HS-27A (cell line): ENCODE results near the gene MYCL.
"Not testable (repeated sequence)": the region's sequence is repeated elsewhere in the genome, so short reads cannot be mapped to it uniquely, and the experiment has no call there.

Experiments
- DNase-seq: peaks from one replicate; pipeline ENCODE4 v3.0.0-alpha.2; 2012; ENCODE audit warnings: low read depth, missing footprints

Gene MYCL

DNA sequence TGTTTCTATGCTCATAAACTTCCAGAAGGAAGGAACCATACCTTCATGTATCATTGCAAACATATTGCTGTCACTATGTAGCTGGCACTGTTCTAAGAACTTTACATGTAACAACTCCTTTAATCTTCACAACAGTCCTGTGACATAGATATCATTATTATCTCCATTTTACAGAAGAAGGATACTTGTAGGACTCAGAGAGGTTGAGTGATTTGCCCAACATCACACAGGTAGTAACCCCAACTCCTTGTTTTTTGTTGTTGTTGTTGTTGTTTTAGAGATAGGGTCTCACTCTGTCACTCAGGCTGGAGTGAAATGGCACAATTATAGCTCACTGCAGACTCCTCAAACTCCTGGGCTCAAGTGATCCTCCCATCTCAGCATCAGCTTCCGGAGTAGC is 10.8 kb downstream of the MYCL start:
- DNase-seq = no peak

DNA sequence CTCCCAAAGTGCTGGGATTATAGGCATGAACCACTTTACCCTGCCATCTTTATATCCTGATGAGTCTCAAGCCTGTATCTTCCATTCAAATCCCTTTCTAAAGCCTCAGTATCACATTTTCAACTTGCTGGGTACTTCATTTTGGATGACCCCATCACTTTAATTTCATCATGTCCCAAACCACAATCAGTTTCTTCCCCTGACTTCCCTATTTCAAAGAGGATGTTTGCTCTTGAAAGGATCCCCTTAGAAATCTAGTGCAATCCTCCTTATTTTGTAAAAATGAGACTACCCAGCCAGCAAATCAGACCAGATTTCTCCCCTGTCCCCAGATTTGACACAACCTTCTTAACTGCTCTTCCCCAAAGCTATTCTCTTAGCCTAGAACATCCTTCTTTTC is 11.4 kb downstream of the MYCL start:
- DNase-seq = no peak

DNA sequence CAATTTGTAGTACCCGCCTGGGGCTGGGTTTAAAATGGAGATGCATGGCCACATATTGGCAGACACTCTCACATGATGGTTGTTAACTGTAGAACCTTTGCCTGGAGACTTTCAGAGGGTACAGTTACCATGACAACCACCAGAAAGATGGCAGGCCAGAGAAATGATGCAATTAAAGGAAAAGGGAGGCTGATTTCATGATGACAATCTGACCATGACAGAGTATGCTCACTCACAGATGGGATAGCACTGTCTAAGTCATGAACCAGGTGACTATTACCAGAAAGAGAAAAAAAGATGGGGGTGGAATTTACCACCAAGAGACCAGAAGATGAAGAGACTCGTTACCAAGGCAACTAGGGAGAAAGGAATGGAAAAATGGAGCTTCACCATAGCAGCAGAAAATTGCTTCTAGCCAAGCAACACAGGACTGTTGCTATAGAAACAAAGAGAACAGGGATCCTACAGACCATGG is 14.9 kb downstream of the MYCL start:
- DNase-seq = no peak

DNA sequence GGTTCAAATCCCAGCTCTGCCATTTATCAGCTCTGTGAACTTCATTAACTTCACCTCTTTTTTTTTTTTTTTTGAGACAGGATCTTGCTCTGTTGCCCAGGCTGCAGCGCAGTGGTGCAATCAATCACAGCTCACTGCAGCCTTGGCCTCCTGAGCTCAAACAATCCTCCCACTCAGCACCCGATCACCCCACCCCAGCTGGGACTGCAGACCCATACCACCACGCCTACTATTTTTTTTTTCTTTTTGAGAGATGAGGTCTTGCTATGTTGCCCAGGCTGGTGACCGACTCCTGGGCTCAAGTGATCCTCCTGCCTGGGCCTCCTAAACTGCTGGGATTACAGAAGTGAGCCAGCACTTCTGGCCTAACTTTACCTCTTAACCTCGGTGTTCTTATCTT is 16.2 kb downstream of the MYCL start:
- no peak for DNase-seq

DNA sequence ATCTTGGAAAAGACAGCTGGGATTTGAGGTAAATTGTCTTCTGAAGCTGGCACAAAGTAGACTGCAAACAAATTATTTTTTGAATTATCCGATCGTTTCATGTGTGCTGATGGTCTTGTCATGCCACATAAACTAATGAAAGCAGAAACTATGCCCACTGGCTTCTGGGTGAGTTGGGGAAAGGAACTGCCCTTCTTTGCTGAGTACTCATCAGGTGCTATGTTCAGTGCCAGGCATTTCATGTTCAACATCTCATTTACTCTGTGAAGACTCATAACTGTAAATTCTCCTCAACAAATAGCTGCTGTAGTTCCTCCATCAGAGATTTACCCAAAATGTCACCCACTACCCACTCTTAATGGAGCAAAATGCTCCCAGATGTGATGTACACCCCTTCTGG is 19.6 kb downstream of the MYCL start:
- no peak for DNase-seq

DNA sequence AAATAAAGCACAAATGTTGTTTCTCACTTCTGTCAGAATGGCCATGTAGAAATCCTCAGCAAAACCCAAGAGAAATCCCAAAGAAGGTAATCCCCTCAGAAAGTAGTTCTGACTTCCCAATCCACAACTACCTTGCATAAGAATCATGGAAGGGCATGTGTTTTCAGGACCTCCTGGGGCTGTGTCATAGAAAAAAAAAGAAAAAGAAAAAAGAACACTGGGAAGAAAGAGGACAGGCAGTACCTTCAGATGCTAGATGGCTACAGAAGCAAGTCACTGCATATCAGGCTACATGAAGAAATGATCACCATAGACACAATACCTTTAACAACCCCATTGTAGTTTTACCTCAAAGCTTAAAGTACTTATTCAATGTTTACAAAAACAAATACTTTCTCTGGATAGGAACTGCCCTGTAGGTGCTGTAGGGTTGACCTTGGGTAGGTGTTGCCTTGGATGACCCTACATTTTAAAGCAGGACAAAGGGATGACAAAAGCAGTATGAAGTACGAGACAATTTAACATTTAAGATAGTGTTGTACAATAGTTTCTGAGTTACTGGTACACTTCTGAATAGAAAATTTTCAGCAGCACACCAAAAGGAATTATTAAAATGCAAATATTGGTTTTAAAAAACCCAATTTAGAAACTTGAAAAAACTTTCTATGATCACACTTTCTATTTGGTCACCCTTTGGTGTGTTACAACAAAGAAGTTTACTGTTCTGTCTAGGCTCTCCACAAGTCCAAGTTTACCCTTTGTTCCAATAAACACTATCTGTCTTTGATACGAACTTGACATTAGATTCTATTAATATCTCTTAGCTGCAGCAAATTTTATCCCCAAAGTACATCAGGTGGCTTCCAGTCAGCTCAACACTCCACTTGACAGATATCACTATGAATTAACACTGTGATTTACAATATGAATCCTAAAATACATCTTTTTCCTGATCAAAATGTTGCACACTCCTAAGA is 23.4 kb downstream of the MYCL start:
- DNase-seq = no peak

DNA sequence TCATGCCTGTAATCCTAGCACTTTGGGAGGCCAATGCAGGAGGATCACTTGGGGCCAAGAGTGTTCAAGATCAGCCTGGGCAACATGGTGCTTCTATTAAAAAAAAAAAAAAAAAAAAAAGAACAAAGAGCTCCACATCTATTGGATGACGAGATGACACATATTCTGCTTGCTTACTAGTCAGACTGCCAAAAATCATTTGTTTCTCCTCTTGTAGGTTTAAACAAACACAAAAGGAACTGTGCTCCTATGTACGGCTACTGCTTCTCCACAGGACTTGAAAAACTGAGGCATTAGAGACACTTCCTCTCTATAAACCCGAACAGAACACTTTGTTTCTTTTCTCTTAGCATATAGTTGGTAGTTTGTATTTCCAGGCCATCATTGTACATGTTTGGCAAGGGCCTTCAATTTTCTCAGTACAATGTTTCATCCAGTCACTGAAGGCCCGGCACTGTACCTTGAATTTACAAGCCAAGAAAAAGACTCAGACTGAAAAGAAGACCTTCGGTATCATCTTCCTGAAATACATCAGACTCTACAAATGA is 24.4 kb downstream of the MYCL start:
- no peak for DNase-seq

DNA sequence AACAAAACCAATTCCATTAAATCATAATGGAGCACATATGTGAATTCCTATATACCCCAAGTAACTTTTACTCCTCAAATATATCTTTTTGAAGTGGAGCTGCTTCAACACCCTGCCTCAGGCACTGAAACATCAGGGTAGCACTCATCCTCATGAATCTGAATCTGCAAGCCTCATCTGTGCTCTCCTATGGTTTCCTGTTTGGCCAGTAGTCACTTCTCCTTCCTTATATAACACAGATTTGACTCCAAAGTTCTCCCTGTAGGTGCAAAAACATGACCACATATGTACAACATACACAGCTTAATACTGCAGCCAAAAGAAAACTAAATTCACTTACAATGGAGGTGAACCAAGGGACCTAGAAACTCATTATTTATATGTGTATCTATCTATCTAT is 25.6 kb downstream of the MYCL start:
- DNase-seq = no peak

DNA sequence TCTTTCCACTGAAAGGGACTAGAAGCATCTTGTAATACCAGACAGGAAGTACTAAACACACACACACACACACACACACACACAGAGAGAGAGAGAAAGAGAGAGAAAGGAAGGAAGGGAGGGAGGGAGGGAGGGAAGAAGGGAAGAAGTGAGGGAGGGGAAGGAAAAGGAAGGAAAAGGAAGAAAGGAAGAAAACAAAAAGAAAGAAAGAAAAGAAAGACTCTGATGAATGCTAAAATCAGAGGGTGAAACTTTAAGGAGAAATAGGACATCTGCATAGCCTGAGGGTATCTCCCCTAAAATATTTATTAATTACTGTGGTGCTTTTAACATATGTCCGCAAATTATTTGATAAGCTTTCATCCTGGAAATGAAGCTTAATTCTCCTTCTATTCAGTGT is 29.0 kb downstream of the MYCL start:
- no peak for DNase-seq

DNA sequence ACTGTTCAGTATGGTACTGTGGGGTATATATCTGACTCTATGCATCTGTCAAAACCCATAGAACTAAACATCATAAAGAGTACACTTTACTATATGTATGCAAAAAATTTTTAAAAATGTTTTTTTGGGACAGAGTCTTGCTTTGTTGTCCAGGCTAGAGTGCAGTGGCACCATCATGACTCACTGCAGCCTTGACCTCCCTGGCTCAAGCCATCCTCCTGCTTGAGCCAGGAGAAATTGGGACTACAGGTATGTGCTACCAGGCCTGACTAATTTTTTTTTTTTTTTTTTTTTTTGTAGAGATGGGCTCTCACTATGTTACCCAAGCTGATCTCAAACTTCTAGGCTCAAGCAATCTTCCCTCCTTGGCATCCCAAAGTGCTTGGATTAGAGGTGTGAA is 29.9 kb downstream of the MYCL start:
- no peak for DNase-seq

DNA sequence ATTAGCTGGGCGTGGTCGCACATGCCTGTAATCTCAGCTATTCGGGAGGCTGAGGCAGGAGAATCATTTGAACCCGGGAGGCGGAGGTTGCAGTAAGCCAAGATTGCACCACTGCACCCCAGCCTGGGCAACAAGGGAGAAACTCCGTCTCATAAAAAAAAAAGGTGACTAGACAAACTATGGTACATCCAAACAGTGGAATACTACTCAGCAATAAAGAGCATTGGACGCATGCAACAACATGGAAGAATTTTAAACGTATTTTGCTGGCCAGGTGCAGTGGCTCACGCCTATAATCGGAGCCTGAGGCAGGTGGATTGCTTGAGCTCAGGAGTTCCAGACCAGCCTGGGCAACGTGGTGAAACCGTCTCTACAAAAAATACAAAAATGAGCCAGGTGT is 30.7 kb downstream of the MYCL start:
- not testable (repeated sequence) for DNase-seq

DNA sequence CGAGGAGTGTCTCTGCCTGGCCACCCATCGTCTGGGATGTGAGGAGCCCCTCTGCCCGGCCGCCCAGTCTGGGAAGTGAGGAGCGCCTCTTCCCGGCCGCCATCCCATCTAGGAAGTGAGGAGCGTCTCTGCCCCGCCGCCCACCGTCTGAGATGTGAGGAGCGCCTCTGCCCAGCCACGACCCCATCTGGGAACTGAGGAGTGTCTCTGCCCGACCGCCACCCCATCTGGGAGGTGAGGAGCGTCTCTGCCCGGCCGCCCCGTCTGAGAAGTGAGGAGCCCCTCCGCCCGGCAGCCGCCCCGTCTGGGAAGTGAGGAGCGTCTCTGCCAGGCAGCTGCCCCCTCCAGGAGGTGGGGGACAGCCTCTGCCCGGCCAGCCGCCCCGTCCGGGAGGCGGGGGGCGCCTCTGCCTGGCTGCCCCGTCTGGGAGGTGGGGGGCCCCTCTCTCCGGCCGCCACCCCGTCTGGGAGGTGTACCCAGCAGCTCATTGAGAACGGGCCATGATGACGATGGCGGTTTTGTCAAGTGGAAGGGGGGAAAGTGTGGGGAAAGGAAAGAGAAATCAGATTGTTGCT is 32.1 kb downstream of the MYCL start:
- not testable (repeated sequence) for DNase-seq

DNA sequence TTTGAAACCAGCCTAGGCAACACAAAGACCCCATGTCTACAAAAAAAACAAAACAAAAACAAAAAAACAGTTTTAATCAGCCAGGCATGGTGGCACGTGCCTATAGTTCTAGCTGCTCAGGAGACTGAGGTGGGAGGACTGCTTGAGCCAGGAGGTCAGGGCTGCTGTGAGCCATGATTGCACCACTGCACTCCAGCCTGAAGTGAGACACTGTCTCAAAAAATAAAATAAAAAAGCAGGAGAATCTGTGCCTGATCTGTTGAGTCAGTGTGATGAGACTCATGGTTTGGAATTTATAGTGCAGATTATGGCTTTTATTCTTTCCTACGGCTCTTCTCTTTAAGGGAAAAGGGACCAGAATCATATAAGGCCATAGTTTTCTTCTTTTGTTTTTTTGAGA is 35.0 kb downstream of the MYCL start:
- no peak for DNase-seq

DNA sequence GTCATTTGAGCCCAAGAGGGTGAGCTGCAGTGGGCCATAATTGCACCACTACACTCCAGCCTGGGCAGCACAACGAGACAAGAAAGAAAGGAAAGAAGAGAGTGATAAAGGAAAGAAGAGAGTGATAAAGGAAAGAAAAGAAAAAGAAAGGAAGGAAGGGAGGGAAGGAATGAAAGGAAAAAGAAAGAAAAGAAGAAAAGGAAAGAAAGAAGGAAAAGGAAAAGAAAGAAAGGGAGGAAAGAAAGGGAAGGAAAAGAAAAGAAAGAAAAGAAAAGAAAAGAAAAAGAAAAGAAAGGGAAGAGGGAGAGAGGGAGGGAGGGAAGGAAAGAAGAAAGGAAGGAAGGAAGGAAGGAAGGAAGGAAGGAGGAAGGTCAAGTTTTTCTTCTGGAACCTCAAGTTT is 36.0 kb downstream of the MYCL start:
- no peak for DNase-seq

DNA sequence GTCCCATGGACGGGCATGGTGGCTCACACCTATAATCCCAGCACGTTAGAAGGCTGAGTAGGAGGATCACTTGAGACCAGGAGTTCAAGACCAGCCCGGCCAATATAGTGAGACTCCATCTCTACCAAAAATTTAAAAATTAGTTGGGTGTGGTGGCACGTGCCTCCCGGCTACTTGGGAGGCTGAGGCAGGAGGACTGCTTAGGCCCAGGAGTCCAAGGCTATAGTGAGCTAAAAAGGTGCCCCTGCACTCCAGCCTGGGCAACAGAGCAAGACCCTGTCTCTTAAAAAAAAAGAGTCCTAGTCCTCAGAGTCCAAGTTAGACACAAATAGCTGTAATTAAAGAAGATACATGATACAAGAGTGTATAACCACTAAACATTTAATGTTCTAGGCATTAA is 38.5 kb downstream of the MYCL start:
- DNase-seq = no peak

DNA sequence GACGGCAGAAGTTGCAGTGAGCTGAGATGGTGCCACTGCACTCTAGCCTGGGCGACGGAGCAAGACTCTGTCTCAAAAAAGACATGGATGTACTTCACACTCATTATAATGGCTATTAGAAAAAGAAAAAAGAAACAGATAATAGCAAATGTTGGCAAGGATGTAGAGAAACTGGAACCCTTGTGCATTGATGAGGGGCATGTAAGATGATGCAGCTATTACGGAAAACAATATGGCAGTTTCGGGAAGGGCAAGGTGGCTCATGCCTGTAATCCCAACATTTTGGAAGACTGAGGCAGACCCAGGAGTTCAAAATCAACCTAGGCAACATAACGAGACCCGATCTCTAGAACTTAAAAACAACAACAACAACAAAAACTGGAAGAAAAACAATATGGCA is 40.7 kb downstream of the MYCL start:
- no peak for DNase-seq

DNA sequence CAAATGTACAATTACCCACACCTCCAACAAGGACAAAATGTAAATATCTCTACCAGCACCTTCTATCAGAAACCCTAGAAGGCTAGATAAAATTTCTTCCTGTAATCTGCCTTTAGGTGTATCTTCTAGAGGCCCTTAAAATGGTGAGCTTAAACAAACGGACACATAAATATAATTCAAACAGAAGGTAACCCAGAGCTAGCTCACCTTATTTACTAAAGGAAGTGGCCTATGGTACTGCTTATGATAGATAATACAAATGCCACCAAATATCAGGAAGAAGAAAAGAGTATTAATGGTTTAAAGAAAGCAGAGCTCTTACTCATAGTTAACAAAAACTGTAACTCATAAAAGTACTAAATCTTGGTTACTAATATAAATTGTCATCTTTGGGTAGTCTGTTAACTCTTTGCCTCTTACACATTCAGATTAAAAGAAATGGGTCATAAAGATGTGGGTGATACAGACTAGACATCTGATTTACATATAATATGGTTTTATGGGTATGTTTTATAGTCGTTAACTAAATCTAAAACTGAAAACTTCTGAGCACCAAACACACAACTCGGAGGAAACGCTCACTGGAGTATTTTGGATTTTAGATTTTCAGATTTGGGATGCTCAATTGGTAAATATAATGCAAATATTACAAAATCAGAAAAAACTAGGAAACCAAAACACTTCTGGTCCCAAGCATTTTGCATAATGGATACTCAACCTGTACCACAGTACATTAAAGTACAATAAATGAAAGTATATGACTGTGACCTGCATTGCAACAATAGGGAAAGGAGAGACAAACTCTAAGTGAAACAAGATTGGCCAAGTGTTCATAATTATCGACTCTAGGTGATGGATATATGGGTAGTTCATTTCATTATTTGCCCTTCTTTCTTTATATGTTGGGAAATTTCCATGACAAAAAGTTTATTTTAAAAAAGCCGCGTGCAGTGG is 41.6 kb downstream of the MYCL start:
- DNase-seq = no peak

DNA sequence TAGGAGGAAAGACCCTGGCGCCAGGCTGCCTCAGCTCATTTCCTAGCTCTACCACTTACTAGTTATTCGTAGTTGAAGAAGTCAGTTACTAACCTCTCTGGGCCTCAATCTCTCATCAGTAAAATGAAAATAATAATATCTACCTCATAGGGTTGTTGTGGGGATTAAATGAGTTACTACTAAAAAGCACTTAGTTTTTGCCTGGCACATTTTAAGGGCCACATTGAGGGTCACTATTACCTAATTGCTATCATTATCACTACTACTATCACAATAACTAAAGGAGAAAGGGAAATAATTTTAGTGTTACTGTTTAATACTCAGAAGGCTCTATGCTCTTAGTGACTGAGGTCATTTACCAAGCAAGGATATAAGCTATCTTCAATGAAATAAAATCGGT is 43.4 kb downstream of the MYCL start:
- no peak for DNase-seq

DNA sequence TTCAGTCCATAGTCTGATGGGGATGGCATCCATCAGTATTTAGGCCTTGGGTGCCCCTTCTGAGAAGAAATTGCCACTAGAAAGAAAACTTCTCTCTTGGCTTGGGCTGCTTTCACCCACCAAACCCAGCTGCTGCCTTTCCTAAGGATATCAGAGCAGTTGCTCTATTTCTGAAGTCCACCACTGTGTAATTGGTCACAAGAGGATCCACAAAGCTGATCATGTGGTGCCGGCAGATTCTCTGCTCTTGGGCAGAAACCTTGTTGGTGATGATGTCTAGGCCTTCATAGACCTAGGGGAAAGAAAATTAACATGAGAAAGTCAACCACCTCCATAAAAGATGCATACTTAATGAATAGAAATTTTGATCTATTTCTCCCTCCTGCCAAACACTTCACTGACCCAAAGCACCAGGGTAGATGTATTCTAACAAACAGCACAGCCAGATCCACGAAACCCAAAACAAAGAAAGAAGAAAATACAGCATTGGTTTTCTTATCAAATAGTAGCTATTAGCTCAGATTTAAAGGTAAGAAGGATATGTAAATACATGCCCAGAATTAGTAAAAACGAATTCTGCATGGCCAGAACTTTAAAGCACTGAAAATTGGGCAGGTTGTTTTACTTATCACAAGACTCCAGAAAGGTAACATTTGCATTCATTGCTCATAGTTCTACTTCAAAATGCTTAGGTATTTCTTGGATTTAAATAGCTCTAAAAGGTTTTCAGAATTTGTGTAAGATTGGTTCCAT is 44.4 kb downstream of the MYCL start:
- DNase-seq = no peak

DNA sequence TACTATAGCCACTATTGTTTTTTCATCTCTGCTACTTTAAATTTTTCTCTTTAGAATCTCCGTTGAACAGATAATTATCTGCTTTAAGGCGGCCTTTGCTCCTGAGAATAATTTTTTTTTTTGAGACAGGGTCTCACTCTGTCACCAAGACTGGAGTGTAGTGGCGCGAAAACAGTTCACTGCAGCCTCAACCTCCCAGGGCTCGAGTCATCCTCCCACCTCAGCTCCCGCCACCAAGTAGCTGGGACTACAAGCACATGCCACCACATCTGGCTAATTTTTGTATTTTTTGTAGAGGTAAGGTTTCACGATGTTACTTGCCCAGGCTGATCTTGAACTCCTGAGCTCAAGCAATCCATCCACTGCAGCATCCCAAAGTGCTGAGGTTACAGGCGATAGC is 47.0 kb downstream of the MYCL start:
- DNase-seq = no peak

DNA sequence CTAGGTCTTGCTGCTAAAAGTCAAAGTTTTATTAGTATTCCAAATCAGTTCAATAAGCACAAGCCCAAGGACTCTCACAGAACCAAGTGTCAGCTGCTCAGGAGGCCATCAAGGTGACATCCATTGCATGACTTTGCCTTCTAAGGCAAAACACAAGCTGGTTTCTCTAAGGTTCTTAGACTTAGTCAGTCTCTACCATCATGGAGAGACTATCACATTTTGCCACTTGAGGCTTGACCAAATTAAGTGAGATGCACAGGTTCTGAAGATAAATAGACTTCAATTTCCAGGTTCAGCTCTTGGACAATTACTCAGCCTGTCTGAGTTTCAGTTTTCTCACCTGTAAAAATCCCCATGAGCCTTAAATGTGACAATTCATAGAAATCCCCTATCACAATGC is 47.4 kb downstream of the MYCL start:
- DNase-seq = no peak
